Fibroblast of lung (primary cell): ENCODE measurements around the gene SPAG9.

Source experiments
- CTCF ChIP-seq, 2 donors: IDR thresholded peaks in 1 of 2; conservative IDR thresholded peaks in 1 of 2; 1 replicate in 1 of 2; 2 replicates in 1 of 2; pipeline ENCODE4 v1.5.1; 2011 to 2012; ENCODE audit warnings: low read length in 2 of 2, control low read depth in 1 of 2, inconsistent platforms in 1 of 2, low read depth in 1 of 2, mild to moderate bottlenecking in 1 of 2
- EZH2 ChIP-seq: IDR thresholded peaks from 2 replicates; pipeline ENCODE4 v1.5.1; 2012; ENCODE audit warnings: low read length, control low read depth, mild to moderate bottlenecking; ENCODE audit errors: missing control alignments

- TF ChIP-seq CTCF (conservative IDR thresholded peaks at IDR 0.05 in 1 of 2, IDR thresholded peaks at IDR 0.05 in 1 of 2; ENCODE audit: low read depth in 1 of 2, low read length in 2 of 2) (no peak), EZH2 (no peak)
Measured at GRCh38 chr17:50977487-50978159, 143.0 kb downstream of the SPAG9 start.
